OCI-LY7 (cell line): ENCODE measurements around the gene TSHZ3.

Experiments
- CTCF ChIP-seq: fragments of 200-600 bp; sonication (generic); conservative IDR thresholded peaks from 2 replicates; pipeline ENCODE4 v1.5.1; 2014; ENCODE audit warnings: mild to moderate bottlenecking, antibody characterized with exemption, low read length, moderate library complexity, mixed read lengths
- EZH2phosphoT487 ChIP-seq: fragments of 200-600 bp; sonication (generic); IDR thresholded peaks from 2 replicates; pipeline ENCODE4 v1.6.1; 2018; ENCODE audit warnings: low read depth, borderline replicate concordance, mild to moderate bottlenecking, mixed run types, antibody characterized with exemption, low read length, moderate library complexity, mixed read lengths

DNA sequence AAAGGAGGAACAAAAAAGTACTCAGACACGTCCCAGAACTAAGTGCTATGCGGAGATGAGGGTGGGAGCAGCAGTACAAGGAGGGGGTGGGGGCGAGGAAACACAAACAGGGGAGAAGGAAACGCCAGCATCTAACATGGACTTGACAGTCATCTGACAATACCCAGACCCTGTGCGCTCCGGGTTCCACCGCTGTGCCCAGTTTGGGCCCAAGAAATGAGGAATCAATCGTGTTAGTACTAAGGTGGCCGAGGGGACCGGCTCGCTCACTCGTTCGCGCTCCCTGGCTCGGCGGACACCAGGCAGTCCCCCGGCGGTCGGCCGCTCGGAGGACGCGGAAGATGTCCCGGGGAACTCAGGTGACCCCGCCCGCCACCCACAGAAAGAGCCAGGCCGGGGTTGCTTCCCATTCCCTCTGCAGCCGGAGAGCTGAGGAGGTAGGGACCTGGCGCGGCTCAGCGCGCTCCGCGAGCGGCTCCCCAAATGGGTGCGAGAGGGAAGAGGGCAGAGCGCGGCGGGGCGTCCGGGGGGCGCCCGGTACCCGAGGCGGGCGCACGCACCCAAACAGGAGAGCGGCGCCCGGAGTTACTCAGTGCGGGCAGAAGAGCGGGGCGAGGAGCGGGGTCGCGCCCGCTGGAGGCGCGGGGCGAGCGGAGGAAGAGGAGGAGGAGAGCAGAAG lies 616 bp downstream of the TSHZ3 start:
- no peak for TF ChIP-seq CTCF
- no peak for TF ChIP-seq EZH2phosphoT487
